ENCODE results near the gene MEGF11. TPM values are rescaled to one million over a fixed set of nuclear protein-coding genes. Genes with fewer than 3 reads are reported as not detected.

Gene MEGF11
- total RNA-seq, 6 experiments from 2014 or later: not detected

DNA sequence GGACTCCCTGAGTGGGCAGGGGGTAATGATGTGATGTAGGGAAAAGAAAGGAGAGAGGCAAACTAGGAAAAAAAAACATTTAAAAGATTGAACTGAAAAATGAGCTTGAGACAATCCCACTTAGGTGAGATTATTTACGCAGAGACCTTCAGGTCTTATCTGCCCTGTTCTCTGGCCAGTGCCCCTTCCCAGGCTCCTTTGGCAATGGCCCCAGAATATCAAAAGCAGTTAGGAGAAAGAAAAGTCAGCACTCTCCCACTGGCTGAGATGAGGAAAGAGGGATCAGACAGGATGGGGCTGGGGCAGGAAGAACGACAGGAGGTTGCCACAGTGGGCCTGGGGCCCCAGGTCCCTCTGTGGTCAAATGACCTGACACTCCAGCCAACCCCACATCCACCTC, 105.4 kb downstream of the MEGF11 start:
- no peaks in the 10 kb centered on the region for H3K9me3 Mint-ChIP-seq
- H3K4me1 Mint-ChIP-seq (ENCODE audit: low read depth): no peaks in the 10 kb centered on the region
- no peak overlapping the region for H3K27ac Mint-ChIP-seq
- DNase-seq: no peak
- H3K27me3 Mint-ChIP-seq (ENCODE audit: insufficient read depth): peaks cover 52% of the 10 kb centered on the region
- TF ChIP-seq, protein P1, sequence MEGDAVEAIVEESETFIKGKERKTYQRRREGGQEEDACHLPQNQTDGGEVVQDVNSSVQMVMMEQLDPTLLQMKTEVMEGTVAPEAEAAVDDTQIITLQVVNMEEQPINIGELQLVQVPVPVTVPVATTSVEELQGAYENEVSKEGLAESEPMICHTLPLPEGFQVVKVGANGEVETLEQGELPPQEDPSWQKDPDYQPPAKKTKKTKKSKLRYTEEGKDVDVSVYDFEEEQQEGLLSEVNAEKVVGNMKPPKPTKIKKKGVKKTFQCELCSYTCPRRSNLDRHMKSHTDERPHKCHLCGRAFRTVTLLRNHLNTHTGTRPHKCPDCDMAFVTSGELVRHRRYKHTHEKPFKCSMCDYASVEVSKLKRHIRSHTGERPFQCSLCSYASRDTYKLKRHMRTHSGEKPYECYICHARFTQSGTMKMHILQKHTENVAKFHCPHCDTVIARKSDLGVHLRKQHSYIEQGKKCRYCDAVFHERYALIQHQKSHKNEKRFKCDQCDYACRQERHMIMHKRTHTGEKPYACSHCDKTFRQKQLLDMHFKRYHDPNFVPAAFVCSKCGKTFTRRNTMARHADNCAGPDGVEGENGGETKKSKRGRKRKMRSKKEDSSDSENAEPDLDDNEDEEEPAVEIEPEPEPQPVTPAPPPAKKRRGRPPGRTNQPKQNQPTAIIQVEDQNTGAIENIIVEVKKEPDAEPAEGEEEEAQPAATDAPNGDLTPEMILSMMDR (IDR thresholded peaks at IDR 0.05): no peak
- H3K36me3 Mint-ChIP-seq (ENCODE audit: low read depth): no peaks in the 10 kb centered on the region
- H3K4me3 Mint-ChIP-seq: no peak overlapping the region

DNA sequence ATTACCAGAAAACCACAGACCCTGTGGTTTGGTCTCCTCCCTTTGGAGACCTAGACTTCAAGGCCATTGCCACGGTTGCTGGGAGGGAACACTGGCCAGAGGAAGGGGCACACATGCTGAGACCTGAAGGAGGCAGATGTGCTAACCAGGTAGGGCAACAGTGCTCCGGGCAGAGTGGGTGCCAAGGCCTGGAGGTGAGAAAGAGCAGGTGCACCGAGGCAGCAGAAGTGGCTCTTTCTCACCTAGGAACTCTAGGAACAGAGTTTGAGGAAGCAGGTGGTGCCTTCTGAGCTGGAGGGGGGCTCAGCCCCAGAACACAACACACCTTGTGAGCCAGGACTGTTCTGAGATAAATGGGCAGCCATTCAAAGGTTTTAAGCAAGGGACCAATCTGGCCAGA, 106.1 kb downstream of the MEGF11 start:
- H3K4me3 Mint-ChIP-seq: no peak overlapping the region
- DNase-seq: no peak
- H3K4me1 Mint-ChIP-seq (ENCODE audit: low read depth): no peaks in the 10 kb centered on the region
- TF ChIP-seq, protein P1 (IDR thresholded peaks at IDR 0.05): no peak
- H3K36me3 Mint-ChIP-seq (ENCODE audit: low read depth): no peaks in the 10 kb centered on the region
- H3K9me3 Mint-ChIP-seq: no peaks in the 10 kb centered on the region
- H3K27ac Mint-ChIP-seq: no peak overlapping the region
- H3K27me3 Mint-ChIP-seq (ENCODE audit: insufficient read depth): peaks cover 51% of the 10 kb centered on the region

DNA sequence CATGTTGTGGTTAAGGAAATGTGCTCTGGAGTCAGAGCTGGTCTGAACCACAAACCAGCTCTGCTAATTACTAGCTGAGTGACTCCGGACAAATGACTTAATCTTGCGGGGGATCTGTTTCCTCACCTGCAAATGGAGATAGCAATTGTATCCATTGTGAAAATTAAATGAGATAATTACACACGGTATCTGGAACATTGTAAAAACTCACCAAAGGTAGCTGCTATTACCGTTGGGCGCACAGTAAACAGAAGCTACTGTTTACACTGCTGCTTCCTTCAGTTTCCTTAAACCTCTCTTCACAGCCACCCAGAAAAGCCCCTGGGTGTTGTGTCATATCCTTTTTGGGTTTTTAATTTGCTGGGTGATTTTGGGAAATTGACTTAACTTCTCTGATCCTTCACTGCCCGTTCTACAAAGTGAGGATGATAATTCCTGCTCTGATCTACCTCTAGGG, 107.8 kb downstream of the MEGF11 start:
- no peak for DNase-seq
- H3K9me3 Mint-ChIP-seq: no peaks in the 10 kb centered on the region
- no peaks in the 10 kb centered on the region for H3K4me1 Mint-ChIP-seq (ENCODE audit: low read depth)
- H3K27ac Mint-ChIP-seq: no peak overlapping the region
- no peaks in the 10 kb centered on the region for H3K36me3 Mint-ChIP-seq (ENCODE audit: low read depth)
- TF ChIP-seq, protein P1 (IDR thresholded peaks at IDR 0.05): no peak
- no peak overlapping the region for H3K4me3 Mint-ChIP-seq
- H3K27me3 Mint-ChIP-seq (ENCODE audit: insufficient read depth): peaks cover 57% of the 10 kb centered on the region

DNA sequence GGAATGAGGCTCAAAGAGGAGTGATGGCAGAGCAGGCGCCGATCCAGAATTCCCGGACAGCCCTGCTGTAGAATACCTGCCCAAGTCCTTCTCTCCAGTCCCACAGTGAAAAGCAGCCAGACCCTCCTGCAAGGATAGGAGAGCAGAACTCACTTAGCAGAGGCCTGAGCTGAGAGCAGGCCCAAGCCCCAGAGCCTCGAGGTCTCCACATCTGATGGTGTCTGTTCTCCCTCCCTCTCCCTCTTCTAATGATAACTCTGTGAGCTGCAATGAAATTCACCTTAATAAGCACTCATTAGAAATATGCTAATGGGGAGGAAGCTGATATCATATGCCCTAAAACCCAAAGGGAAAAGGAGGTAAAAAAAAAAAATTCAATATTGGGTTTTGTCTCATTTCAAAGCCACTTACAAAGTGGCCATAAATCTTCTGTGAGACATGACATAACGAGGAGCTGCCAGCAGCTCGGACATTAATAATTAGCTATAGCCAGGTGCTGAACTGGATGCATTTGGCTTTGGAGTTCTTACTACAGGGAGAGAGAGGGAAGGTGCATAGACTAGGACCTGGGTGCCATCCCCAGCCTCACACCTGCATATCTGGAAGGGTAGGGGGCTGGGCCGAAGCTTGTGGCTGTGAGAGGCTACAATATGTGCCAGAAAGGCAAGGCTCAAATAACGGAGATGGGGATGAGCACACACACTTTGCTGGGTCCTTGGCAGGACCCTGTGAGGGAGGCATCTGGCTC, 108.4 kb downstream of the MEGF11 start:
- H3K27me3 Mint-ChIP-seq (ENCODE audit: insufficient read depth): peaks cover 57% of the 10 kb centered on the region
- no peak for DNase-seq
- no peaks in the 10 kb centered on the region for H3K9me3 Mint-ChIP-seq
- TF ChIP-seq, protein P1 (IDR thresholded peaks at IDR 0.05): no peak
- no peaks in the 10 kb centered on the region for H3K36me3 Mint-ChIP-seq (ENCODE audit: low read depth)
- no peaks in the 10 kb centered on the region for H3K4me1 Mint-ChIP-seq (ENCODE audit: low read depth)
- H3K27ac Mint-ChIP-seq: no peak overlapping the region
- no peak overlapping the region for H3K4me3 Mint-ChIP-seq

DNA sequence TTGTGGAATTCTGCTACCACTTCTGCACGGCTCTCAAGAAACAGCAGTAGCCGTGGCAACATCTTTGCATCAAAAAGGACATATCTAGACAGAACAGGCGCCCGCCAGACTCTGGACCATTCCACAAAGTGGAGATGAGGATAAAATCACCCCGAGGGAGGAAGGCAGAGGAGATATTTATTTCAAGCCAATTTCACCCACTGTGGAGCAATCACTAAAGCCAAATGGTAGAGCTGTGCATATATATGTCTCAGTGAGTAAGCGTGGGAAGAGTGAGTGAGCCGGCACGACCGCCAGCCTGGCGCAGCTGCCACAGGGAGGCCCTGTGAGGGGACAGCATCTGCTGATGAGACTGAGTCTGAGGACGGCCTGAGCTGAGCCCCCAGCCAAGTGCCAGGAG, 111.3 kb downstream of the MEGF11 start:
- peaks cover 49% of the 10 kb centered on the region for H3K27me3 Mint-ChIP-seq (ENCODE audit: insufficient read depth)
- TF ChIP-seq, protein P1 (IDR thresholded peaks at IDR 0.05): no peak
- no peaks in the 10 kb centered on the region for H3K36me3 Mint-ChIP-seq (ENCODE audit: low read depth)
- H3K4me1 Mint-ChIP-seq (ENCODE audit: low read depth): no peaks in the 10 kb centered on the region
- no peaks in the 10 kb centered on the region for H3K9me3 Mint-ChIP-seq
- no peak overlapping the region for H3K27ac Mint-ChIP-seq
- no peak overlapping the region for H3K4me3 Mint-ChIP-seq
- no peak for DNase-seq

All from HFFc6 (cell line).